H9 (cell line): ENCODE data around the gene GDI1. TPM values are rescaled to one million over a fixed set of nuclear protein-coding genes. Genes with fewer than 3 reads are reported as not detected.

Source experiments
- DNase-seq: peaks from one replicate; pipeline ENCODE4 v3.0.0-alpha.2; 2017
- H2AFZ ChIP-seq: one replicate; pipeline ENCODE4 v1.6.1; 2013; ENCODE audit warnings: mild to moderate bottlenecking, low read length, control low read depth, moderate library complexity
- H2AK5ac ChIP-seq: 2 replicates; pipeline ENCODE4 v1.6.1; 2013; ENCODE audit warnings: low read length, control low read depth, mixed read lengths; ENCODE audit not compliant: insufficient read length
- H2BK120ac ChIP-seq: one replicate; pipeline ENCODE4 v1.6.1; 2013; ENCODE audit warnings: low read depth, mild to moderate bottlenecking, low read length, control low read depth, inconsistent platforms; ENCODE audit not compliant: poor library complexity, severe bottlenecking
- H2BK12ac ChIP-seq: 2 replicates; pipeline ENCODE4 v1.6.1; 2013; ENCODE audit warnings: low read length, control low read depth, mixed read lengths, low read depth; ENCODE audit not compliant: insufficient read length
- H2BK15ac ChIP-seq: 2 replicates; pipeline ENCODE4 v1.6.1; 2013; ENCODE audit warnings: low read depth, low read length, control low read depth
- H2BK20ac ChIP-seq: one replicate; pipeline ENCODE4 v1.6.1; 2013; ENCODE audit warnings: low read depth, mild to moderate bottlenecking, low read length, control low read depth, inconsistent platforms; ENCODE audit not compliant: poor library complexity, severe bottlenecking
- H2BK5ac ChIP-seq: 2 replicates; pipeline ENCODE4 v1.6.1; 2013; ENCODE audit warnings: low read length, control low read depth, mixed read lengths; ENCODE audit not compliant: insufficient read length
- H3K14ac ChIP-seq: 2 replicates; pipeline ENCODE4 v1.6.1; 2013; ENCODE audit warnings: low read length, control low read depth; ENCODE audit not compliant: insufficient read depth
- H3K18ac ChIP-seq: 2 replicates; pipeline ENCODE4 v1.6.1; 2013; ENCODE audit warnings: low read depth, mild to moderate bottlenecking, mixed read lengths, low read length, control low read depth; ENCODE audit not compliant: insufficient read length
- H3K23ac ChIP-seq: 2 replicates; pipeline ENCODE4 v1.6.1; 2013; ENCODE audit warnings: low read length, control low read depth, mixed read lengths, low read depth; ENCODE audit not compliant: insufficient read length
- H3K23me2 ChIP-seq: 2 replicates; pipeline ENCODE4 v1.6.1; 2013; ENCODE audit warnings: low read depth, mild to moderate bottlenecking, mixed read lengths, low read length, control low read depth; ENCODE audit not compliant: insufficient read length, poor library complexity, severe bottlenecking
- H3K27ac ChIP-seq: 2 replicates; pipeline ENCODE4 v1.5.1; 2013; ENCODE audit warnings: low read length, control low read depth, mixed read lengths, low read depth; ENCODE audit not compliant: insufficient read length
- H3K27me3 ChIP-seq: 2 replicates; pipeline ENCODE4 v1.6.1; 2013; ENCODE audit warnings: low read length, control low read depth, inconsistent platforms; ENCODE audit not compliant: insufficient read depth
- H3K4ac ChIP-seq: 2 replicates; pipeline ENCODE4 v1.6.1; 2013; ENCODE audit warnings: low read depth, mild to moderate bottlenecking, control low read depth, inconsistent platforms, low read length, moderate library complexity
- H3K4me1 ChIP-seq: 2 replicates; pipeline ENCODE4 v1.6.1; 2013; ENCODE audit warnings: low read length, control low read depth, inconsistent platforms; ENCODE audit not compliant: insufficient read depth
- H3K4me2 ChIP-seq: 2 replicates; pipeline ENCODE4 v1.6.1; 2013; ENCODE audit warnings: low read length, control low read depth, mixed read lengths; ENCODE audit not compliant: insufficient read length, insufficient read depth
- H3K56ac ChIP-seq: 2 replicates; pipeline ENCODE4 v1.6.1; 2013; ENCODE audit warnings: low read depth, mild to moderate bottlenecking, mixed read lengths, low read length, control low read depth; ENCODE audit not compliant: insufficient read length
- H3K79me1 ChIP-seq: 2 replicates; pipeline ENCODE4 v1.6.1; 2013; ENCODE audit warnings: low read depth, mild to moderate bottlenecking, moderate library complexity, low read length, control low read depth, inconsistent platforms; ENCODE audit not compliant: insufficient read depth, poor library complexity, severe bottlenecking
- H3K79me2 ChIP-seq: 2 replicates; pipeline ENCODE4 v1.6.1; 2013; ENCODE audit warnings: low read length, control low read depth, inconsistent platforms; ENCODE audit not compliant: insufficient read depth
- H3K9ac ChIP-seq: 2 replicates; pipeline ENCODE4 v1.6.1; 2013; ENCODE audit warnings: low read length, control low read depth, mixed read lengths; ENCODE audit not compliant: insufficient read length; ENCODE audit errors: extremely low read depth
- H3K9me3 ChIP-seq: one replicate; pipeline ENCODE4 v1.6.1; 2013; ENCODE audit warnings: low read depth, low read length, inconsistent platforms; ENCODE audit not compliant: control insufficient read depth
- H3T11ph ChIP-seq: one replicate; pipeline ENCODE4 v1.6.1; 2013; ENCODE audit warnings: mild to moderate bottlenecking, low read length, control low read depth, inconsistent platforms
- H4K20me1 ChIP-seq: one replicate; pipeline ENCODE4 v1.6.1; 2013; ENCODE audit not compliant: control insufficient read depth, insufficient read length, insufficient read depth
- H4K5ac ChIP-seq: 2 replicates; pipeline ENCODE4 v1.6.1; 2013; ENCODE audit warnings: low read depth, mild to moderate bottlenecking, mixed read lengths, low read length, control low read depth; ENCODE audit not compliant: insufficient read length
- H4K8ac ChIP-seq: replicated peaks from 2 replicates; pipeline ENCODE4 v1.6.1; 2013; ENCODE audit warnings: low read length, control low read depth, mixed read lengths, low read depth; ENCODE audit not compliant: insufficient read length
- H4K91ac ChIP-seq: 2 replicates; pipeline ENCODE4 v1.6.1; 2013; ENCODE audit warnings: low read depth, mild to moderate bottlenecking, moderate library complexity, mixed read lengths, low read length, control low read depth; ENCODE audit not compliant: insufficient read length
- H3K27ac Mint-ChIP-seq, 3 experiments: 2 replicates in 2 of 3; 3 replicates in 1 of 3; pipeline ENCODE4 v1.8.0; 2020 to 2021; ENCODE audit warnings: mixed read lengths in 3 of 3, mild to moderate bottlenecking in 1 of 3, moderate library complexity in 1 of 3
- H3K27me3 Mint-ChIP-seq: 2 replicates; pipeline ENCODE4 v1.8.0; 2021; ENCODE audit warnings: low read depth, mild to moderate bottlenecking, moderate library complexity, mixed read lengths
- H3K36me3 Mint-ChIP-seq, 3 experiments: 2 replicates in 2 of 3; 3 replicates in 1 of 3; pipeline ENCODE4 v1.8.0; 2020 to 2021; ENCODE audit warnings: low read depth in 3 of 3, mixed read lengths in 3 of 3; ENCODE audit not compliant: insufficient read depth in 1 of 3
- H3K4me1 Mint-ChIP-seq, 2 experiments: 2 replicates each; pipeline ENCODE4 v1.8.0; 2020; ENCODE audit warnings: mixed read lengths in 2 of 2
- H3K4me3 Mint-ChIP-seq, 2 experiments: 2 replicates in 1 of 2; 3 replicates in 1 of 2; pipeline ENCODE4 v1.8.0; 2020 to 2021; ENCODE audit warnings: mild to moderate bottlenecking in 2 of 2, mixed read lengths in 2 of 2, moderate library complexity in 1 of 2
- H3K9me3 Mint-ChIP-seq, 2 experiments: 2 replicates in 1 of 2; 3 replicates in 1 of 2; pipeline ENCODE4 v1.8.0; 2020; ENCODE audit warnings: mild to moderate bottlenecking in 2 of 2, mixed read lengths in 2 of 2, moderate library complexity in 1 of 2
- WGBS: extraction: QIAGEN DNeasy Blood & Tissue Kit; methylation state at CpG from one replicate; pipeline ENCODE4 v1.1.7; 2013; ENCODE audit warnings: missing lambda C conversion rate, low lambda C conversion rate, mixed read lengths; ENCODE audit not compliant: insufficient read length; ENCODE audit errors: extremely low coverage; 5-methylcytosine and 5-hydroxymethylcytosine counted together
- total RNA-seq: library from RNA; stranded (reverse); gene quantifications from 2 replicates; pipeline ENCODE4 v1.2.1, GENCODE V29; 2021
- TF ChIP-seq, protein P1 (sequence below): fragments of 200-600 bp; sonication (generic); conservative IDR thresholded peaks from 3 replicates; pipeline ENCODE4 v1.8.0; 2021; ENCODE audit warnings: antibody characterized with exemption, mild to moderate bottlenecking

GDI1 gene
- total RNA-seq, 1 experiment from 2014 or later: 111 TPM

DNA sequence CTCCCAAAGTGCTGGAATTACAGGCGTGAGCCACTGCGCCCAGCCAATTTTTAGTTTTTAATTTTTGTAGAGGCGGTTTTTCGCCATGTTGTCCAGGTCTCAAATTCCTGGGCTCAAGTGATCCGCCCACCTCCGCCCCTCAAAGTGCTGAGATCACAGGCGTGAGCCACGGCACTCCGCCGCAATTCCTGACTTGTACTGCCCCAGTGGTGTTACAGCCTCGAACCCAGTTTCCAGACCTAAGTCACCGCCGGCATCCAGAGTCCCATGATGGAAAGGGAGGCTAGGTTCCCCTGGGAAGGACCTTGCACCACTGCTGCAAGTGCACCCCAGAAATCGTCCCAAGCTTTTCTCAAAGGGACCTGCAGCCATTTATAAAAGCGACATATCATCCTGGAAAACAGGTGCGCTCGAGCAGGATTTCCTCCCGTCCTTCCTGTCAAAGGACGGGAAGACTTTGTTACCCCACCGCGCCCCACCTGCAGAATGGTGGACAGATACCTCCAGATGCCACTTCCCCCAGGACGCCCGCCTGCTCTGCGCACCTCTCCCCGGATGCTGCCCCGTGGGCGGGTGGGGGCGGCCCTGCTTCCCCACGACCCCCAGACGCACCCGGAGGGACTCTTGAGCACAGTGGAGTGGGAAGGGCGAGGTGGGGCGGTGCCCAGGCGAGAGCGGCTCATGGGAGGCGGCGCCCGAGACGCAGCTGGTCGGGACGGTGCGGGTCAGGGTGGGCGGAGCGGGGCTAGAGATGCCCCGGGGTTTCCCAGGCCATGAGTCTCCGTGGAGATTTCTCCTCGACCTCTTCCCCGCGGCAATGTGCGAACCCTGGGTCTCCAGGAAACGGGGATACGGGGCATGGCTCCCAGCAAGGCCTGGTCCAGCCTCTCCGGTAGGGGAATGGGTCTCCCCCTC is 39.7 kb upstream of the GDI1 start:
- H2AFZ ChIP-seq: no peak overlapping the region
- peak; percentile 63 for DNase-seq

More for the DNA sequence above, 39.7 kb upstream of the GDI1 start:
- Histone ChIP-seq H2BK120ac (peak overlapping the region; percentile 39), H3K79me1 (no peaks in the 10 kb centered on the region), H4K5ac (peak overlapping the region; percentile 60), H3T11ph (no peak overlapping the region), H3K4me2 (peak overlapping the region; percentile 91), H3K18ac (peak overlapping the region; percentile 96), H4K91ac (peak overlapping the region; percentile 36), H3K23me2 (peaks cover 16% of the 10 kb centered on the region), H4K8ac (no peak overlapping the region), H2BK20ac (no peak overlapping the region), H2BK15ac (no peak overlapping the region; the same call in 1 of the 2 replicates), H3K27me3 (no peaks in the 10 kb centered on the region), H3K4ac (peak overlapping the region; percentile 56), H3K9ac (peak overlapping the region; percentile 95), H3K23ac (no peak overlapping the region), H3K79me2 (peaks cover 3% of the 10 kb centered on the region; the same call in 1 of the 2 replicates), H3K4me1 (no peaks in the 10 kb centered on the region), H2BK5ac (no peak overlapping the region), H2AK5ac (no peak overlapping the region), H2BK12ac (no peak overlapping the region), H3K9me3 (peaks cover 27% of the 10 kb centered on the region), H3K27ac (peak overlapping the region; percentile 65), H4K20me1 (no peaks in the 10 kb centered on the region), H3K14ac (peak overlapping the region; percentile 98; the same call in 1 of the 2 replicates), H3K56ac (no peak overlapping the region)
- Mint-ChIP-seq H3K9me3 (peaks cover 48 to 50% of the 10 kb centered on the region in 2 experiments), H3K4me1 (peaks cover 0 to 15% of the 10 kb centered on the region in 2 experiments; a peak in 2 of 4 replicates), H3K4me3 (peak overlapping the region; percentile 96 to 97), H3K27me3 (peaks cover 5% of the 10 kb centered on the region), H3K36me3 (peaks cover 30 to 40% (median 30%) of the 10 kb centered on the region in 3 experiments), H3K27ac (peak overlapping the region; percentile 97 to 99 (median 99))
- WGBS: no CpG with 5 or more reads among the region's 53 CpGs
- TF ChIP-seq, protein P1, sequence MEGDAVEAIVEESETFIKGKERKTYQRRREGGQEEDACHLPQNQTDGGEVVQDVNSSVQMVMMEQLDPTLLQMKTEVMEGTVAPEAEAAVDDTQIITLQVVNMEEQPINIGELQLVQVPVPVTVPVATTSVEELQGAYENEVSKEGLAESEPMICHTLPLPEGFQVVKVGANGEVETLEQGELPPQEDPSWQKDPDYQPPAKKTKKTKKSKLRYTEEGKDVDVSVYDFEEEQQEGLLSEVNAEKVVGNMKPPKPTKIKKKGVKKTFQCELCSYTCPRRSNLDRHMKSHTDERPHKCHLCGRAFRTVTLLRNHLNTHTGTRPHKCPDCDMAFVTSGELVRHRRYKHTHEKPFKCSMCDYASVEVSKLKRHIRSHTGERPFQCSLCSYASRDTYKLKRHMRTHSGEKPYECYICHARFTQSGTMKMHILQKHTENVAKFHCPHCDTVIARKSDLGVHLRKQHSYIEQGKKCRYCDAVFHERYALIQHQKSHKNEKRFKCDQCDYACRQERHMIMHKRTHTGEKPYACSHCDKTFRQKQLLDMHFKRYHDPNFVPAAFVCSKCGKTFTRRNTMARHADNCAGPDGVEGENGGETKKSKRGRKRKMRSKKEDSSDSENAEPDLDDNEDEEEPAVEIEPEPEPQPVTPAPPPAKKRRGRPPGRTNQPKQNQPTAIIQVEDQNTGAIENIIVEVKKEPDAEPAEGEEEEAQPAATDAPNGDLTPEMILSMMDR: no peak
